ENCODE measurements around the gene TRNT1.

Gene TRNT1

GRCh38 chr3:3126477-3127431 lies at the start of gene TRNT1:
Gene TRNT1, plus strand, starts transcription at chr3:3126940. Its CDS starts 2,101 bp downstream, at chr3:3129041.
- peak; percentile 83 to 84 for DNase-seq (ENCODE audit: low read depth in 2 of 2)

DNA sequence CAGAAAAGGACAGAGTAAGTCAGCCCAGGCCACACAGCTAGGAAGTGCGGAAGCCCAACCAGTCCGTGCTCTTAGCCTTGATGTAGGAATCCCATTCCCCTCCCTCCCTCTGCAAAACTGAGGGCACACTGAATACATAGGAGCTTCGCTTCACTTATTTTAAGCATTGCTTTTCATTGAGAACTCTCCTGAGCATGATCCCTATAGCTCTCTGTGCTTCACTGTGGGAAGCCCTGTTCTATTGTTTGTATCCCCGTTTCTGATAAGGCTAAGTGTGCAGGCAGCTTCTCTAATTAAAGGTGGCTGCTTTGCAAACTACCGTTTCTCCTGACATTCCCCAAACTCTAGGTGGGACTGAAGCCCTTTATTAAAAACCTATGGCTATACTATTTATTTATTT lies 46.4 kb upstream of the TRNT1 start:
- no peak for DNase-seq (ENCODE audit: low read depth in 2 of 2)

- no peak for DNase-seq (ENCODE audit: low read depth in 2 of 2)
Measured at GRCh38 chr3:3081381-3082233, 45.1 kb upstream of the TRNT1 start.

DNA sequence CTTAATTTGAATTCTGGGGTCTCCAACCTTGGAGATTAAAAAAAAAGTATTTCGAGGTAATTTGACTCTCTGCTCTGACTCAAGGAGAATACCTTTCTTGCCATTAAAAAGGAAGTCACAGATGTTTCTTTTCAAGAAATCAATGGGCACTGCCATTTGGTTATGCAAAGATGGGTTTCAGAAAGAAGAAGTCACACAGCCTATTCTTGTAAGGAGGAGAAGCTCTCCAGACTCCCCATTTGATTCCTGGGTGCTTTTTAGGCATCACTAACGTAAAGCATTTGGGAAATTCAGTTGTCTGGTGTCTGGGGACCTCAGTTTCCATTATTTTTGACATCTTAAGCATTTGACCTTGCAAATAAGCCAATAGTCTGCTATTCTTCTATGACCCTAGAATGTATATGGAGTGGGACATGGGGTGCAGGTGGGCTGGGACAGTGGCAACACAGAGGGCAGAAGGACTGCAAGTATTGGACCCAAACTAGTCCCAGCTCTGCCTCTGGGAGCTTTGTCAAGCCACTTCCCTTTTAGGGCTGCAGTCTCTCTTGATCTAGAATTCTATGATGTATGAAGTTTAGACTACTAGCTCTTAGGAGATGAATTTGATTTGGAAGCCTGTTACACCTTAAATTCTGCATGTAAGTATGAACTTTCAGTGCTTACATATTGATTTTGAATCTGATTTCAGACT lies 44.4 kb upstream of the TRNT1 start:
- no peak for DNase-seq (ENCODE audit: low read depth in 2 of 2)

GRCh38 chr3:3084890-3085289 lies 41.9 kb upstream of the TRNT1 start:
- DNase-seq (ENCODE audit: low read depth in 2 of 2), result no peak

DNA sequence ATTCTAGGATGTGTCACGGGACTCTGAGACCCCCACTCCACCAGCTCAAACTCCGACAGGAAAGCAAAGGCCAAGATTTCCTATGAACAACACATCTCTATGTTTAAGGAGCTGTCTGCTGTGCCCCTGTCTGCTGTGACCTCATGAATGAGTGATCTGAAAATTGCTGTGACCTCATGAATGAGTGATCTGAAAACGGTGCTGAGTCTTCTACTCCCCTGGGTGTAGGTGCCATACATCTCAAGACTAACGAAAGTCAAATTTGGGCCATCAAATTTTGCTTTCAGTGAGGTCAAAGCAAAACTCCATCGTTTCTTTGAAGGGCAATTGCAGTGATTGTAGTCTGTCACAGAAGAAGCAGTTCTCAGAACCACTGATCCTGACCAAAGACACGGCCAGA lies 41.0 kb upstream of the TRNT1 start:
- DNase-seq (ENCODE audit: low read depth in 2 of 2), result no peak

GRCh38 chr3:3086239-3086638 lies 40.5 kb upstream of the TRNT1 start:
- DNase-seq (ENCODE audit: low read depth in 2 of 2), result no peak

DNA sequence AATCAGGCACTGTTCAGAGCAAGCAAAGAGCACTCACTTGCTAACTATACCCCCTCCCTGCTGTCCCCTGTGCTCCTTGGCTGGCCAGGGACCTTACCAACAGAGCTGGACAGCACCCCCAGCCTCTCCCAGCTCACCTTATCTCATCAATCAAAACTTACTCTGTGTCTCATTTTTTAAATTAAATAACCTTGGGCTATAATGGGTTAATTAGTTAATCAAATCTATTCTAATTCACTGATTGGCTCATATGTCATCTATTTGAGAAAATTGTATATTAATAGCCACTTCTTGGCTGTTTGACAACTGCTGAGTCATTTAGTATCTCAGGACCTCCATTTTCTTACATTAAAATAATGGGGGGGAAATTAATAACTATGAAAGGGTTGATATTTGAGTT lies 39.5 kb upstream of the TRNT1 start:
- no peak for DNase-seq (ENCODE audit: low read depth in 2 of 2)

GRCh38 chr3:3087716-3088465 lies 38.8 kb upstream of the TRNT1 start:
- no peak for DNase-seq (ENCODE audit: low read depth in 2 of 2)

DNA sequence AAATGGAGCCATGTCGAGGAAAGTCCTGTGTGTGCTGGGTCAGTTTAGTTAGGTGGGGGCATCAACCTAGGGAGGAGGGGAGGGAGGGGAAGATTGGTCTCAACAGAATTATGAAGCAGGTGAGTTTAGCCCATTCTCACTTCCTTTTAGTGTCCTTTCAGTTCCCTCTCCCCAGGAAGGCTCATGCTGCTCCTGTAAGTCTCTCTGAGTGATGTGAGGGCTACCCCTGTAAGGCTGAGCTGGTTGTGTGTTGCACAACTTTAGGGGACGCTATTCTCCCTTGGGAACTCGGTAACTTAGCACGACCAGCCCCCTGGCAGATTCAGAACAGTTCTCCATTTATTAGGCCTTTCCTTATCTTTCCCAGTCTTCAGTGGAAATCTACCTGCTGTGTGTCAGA lies 37.7 kb upstream of the TRNT1 start:
- no peak for DNase-seq (ENCODE audit: low read depth in 2 of 2)

- DNase-seq (ENCODE audit: low read depth in 2 of 2), result no peak
Measured at GRCh38 chr3:3097958-3098357, 28.8 kb upstream of the TRNT1 start.

DNA sequence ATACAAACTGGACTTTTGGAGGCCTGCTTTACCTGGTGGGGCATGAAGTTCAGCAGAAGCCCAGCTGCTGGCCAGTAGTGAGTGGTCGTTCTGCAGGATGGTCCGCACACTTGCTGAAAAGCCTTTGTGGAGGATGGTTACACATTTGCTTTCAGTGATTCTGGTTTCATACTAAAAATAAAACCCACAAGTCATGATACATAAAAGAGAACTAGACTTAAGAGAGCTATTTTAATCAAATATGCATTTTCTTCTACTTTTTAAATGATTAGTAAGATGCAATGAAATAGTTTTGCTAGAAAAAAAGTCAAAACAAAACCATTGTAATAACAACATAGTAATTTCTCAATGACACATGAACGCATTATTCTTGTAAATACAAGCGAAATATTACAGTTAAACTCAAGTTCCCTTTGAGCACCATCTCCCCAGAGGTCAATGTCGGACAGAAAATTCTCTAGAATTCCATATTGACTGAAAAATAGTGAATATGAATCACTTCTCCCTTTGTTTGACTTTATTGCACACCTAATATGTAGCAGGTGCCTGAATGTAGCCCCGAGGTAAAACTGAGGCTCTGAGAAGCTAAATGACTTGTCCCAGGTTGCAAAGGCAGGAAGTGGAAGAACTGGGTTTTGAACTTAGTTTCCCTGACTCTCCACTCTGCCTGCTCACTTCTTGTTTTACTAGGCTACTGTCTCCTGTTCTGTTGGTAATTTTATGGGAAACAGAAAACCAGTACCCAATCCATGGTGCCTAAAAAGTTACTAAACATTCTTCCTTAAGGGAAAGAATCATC lies 24.9 kb upstream of the TRNT1 start:
- no peak for DNase-seq (ENCODE audit: low read depth in 2 of 2)

DNA sequence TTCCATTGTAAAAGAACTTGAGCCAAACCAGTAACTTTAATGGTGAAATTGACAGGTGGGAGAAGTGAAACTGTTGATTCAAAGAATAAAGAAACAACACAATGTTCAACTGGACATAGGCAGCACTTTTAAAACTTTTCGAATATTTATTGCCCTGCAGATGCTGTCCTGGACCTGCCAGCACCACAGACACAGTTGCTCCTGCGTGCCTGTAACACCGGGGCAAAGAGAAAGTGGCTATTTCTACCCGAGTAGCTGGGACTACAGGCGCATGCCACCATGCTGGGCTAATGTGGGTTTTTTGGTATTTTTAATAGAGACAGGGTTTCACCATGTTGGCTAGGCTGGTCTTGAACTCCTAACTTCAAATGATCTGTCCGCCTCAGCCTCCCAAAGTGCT lies 24.0 kb upstream of the TRNT1 start:
- no peak for DNase-seq (ENCODE audit: low read depth in 2 of 2)

DNA sequence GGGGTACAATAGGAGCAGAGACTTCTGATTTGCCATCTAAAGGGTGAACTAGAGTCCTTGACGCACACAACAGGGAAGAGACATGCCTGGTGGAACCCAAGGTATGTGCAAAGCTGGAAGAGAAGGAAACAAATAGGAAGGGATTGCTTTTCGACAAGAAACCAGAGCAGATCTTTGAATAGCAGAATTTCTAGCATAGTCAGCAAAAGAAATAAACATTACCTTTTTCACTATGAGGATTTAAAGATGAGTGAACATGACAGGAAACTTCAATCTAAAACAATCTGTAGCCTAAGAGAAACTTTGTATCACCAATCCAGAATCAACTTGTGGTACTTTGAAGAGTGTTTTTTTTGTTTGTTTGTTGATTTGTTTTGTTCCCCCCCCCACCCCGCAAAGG lies 21.5 kb upstream of the TRNT1 start:
- no peak for DNase-seq (ENCODE audit: low read depth in 2 of 2)

DNA sequence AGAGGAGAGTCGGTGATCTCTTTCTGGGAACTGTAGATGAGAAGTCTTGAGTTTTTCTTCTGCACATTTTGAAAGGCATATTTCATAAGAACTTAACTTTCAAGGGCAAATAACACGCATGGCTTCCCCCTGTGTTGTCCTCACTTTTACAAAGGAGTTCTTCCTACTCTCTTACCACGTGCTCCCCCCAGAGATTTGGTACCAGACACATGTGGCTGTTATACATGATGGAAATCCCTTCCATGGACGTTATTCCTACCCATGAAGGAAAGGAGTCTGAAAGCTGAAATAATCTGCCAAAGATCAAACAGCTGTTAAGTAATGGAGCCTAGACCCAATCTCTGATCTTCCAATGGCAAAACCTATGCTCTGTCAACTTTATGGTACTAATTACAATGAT lies 20.9 kb upstream of the TRNT1 start:
- DNase-seq (ENCODE audit: low read depth in 2 of 2), result no peak

DNA sequence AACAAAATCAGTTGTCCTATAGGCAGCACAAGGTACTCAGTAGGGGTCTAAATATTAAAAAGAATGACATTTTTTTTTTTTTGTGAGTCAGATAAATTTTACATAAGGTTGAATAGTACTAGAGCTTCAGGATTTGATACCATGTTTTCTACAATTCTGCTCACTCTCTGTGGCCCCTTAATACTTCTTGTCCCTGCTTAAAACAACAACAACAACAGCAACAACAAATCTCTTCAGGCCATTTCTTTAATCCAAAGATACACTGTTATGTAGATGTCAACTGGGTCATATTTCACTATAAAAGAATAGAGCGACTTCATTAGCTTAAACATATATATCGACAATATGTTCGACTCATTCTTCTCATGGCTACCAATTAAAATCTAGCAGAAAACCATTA lies 19.6 kb upstream of the TRNT1 start:
- no peak for DNase-seq (ENCODE audit: low read depth in 2 of 2)

GRCh38 chr3:3107858-3108257 lies 18.9 kb upstream of the TRNT1 start:
- DNase-seq (ENCODE audit: low read depth in 2 of 2), result no peak

- DNase-seq (ENCODE audit: low read depth in 2 of 2), result no peak
Measured at GRCh38 chr3:3109407-3110298, 17.1 kb upstream of the TRNT1 start.

DNA sequence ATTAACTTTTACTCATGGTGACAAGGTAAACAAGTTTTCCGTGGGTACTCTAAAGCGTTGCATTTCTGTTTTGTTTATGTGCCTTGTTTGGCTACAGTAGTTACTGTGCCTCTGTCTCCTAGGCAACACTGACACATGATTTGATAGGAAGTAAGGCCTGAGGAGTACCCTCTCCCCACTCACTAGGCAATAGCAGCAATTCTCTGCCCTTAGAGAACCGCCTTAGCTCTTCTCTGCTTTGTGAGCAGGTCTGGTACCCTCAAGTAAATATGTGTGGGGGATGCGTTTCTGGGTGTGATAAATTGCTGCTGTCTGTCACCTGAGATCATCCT lies 16.5 kb upstream of the TRNT1 start, which contains the start of gene IL5RA:
Gene IL5RA (minus strand): TSS at position 76 of the 332 bp plus-strand sequence. CDS start 5,390 bp downstream, outside the sequence.
- no peak for DNase-seq (ENCODE audit: low read depth in 2 of 2)

All from fibroblast of skin of left biceps (primary cell).